Astrocyte (in vitro differentiated cells and primary cell): ENCODE measurements around the gene TNFRSF12A. TPM values are rescaled to one million over a fixed set of nuclear protein-coding genes. Genes with fewer than 3 reads are reported as not detected.
A peak's percentile ranks its signal among the peaks of the same experiment; 100 is the strongest.

ENCODE experiments used
- DNase-seq: peaks from one replicate; pipeline ENCODE4 v3.0.0-alpha.2; 2010; ENCODE audit warnings: low read depth
- FAIRE-seq: peaks from 2 replicates; lab custom pipeline; 2011; peaks lifted over from hg19 to GRCh38; lab: Jason Lieb, UNC
- H2AFZ ChIP-seq: 2 replicates; pipeline ENCODE4 v1.6.0; 2012; ENCODE audit warnings: low read depth, low read length, inconsistent platforms
- H3K27ac ChIP-seq: 2 replicates; pipeline ENCODE4 v1.5.1; 2011; ENCODE audit warnings: low read depth, low read length, inconsistent platforms
- H3K27me3 ChIP-seq: 2 replicates; pipeline ENCODE4 v1.6.0; 2011; ENCODE audit warnings: low read length, inconsistent platforms; ENCODE audit not compliant: insufficient read depth
- H3K36me3 ChIP-seq: 2 replicates; pipeline ENCODE4 v1.5.1; 2011; ENCODE audit warnings: low read length, inconsistent platforms; ENCODE audit not compliant: insufficient read depth
- H3K4me1 ChIP-seq: 2 replicates; pipeline ENCODE4 v1.5.1; 2011; ENCODE audit warnings: low read length, inconsistent platforms; ENCODE audit not compliant: insufficient read depth
- H3K4me2 ChIP-seq: 2 replicates; pipeline ENCODE4 v1.6.0; 2012; ENCODE audit warnings: low read length, inconsistent platforms
- H3K4me3 ChIP-seq: 2 replicates; pipeline ENCODE4 v1.5.1; 2011; ENCODE audit warnings: low read depth, mild to moderate bottlenecking, low read length, inconsistent platforms; ENCODE audit not compliant: insufficient read depth
- H3K79me2 ChIP-seq: 2 replicates; pipeline ENCODE4 v1.6.0; 2012; ENCODE audit warnings: mild to moderate bottlenecking, low read length, inconsistent platforms; ENCODE audit not compliant: insufficient read depth
- H3K9ac ChIP-seq: 2 replicates; pipeline ENCODE4 v1.6.0; 2012; ENCODE audit warnings: mild to moderate bottlenecking, low read length, inconsistent platforms
- H3K9me3 ChIP-seq: 2 replicates; pipeline ENCODE4 v1.5.1; 2012; ENCODE audit warnings: low read depth, mild to moderate bottlenecking, low read length, inconsistent platforms; ENCODE audit not compliant: insufficient read depth
- H4K20me1 ChIP-seq: 2 replicates; pipeline ENCODE4 v1.6.0; 2012; ENCODE audit warnings: low read length, inconsistent platforms; ENCODE audit not compliant: insufficient read depth
- H3K27ac Mint-ChIP-seq: one replicate; pipeline ENCODE4 v1.8.0; 2021; ENCODE audit warnings: mild to moderate bottlenecking, mixed read lengths; ENCODE audit not compliant: unreplicated experiment
- H3K27me3 Mint-ChIP-seq: one replicate; pipeline ENCODE4 v1.8.0; 2021; ENCODE audit warnings: low read depth, mixed read lengths; ENCODE audit not compliant: unreplicated experiment
- H3K36me3 Mint-ChIP-seq: one replicate; pipeline ENCODE4 v1.8.0; 2021; ENCODE audit warnings: low read depth, mixed read lengths; ENCODE audit not compliant: unreplicated experiment
- H3K4me1 Mint-ChIP-seq: one replicate; pipeline ENCODE4 v1.8.0; 2021; ENCODE audit warnings: low read depth, mixed read lengths; ENCODE audit not compliant: unreplicated experiment
- H3K4me3 Mint-ChIP-seq: one replicate; pipeline ENCODE4 v1.8.0; 2021; ENCODE audit warnings: mild to moderate bottlenecking, moderate library complexity, mixed read lengths; ENCODE audit not compliant: unreplicated experiment
- H3K9me3 Mint-ChIP-seq: one replicate; pipeline ENCODE4 v1.8.0; 2021; ENCODE audit warnings: mild to moderate bottlenecking, mixed read lengths; ENCODE audit not compliant: unreplicated experiment
- EZH2 ChIP-seq: IDR thresholded peaks from 2 replicates; pipeline ENCODE4 v1.6.1; 2012; ENCODE audit warnings: mild to moderate bottlenecking, low read length, inconsistent platforms; ENCODE audit not compliant: insufficient read depth
- total RNA-seq: library from RNA; stranded (reverse); gene quantifications from 2 replicates; pipeline ENCODE4 v1.2.1, GENCODE V29; 2021
- TF ChIP-seq, protein P1 (sequence below): IDR thresholded peaks from 2 replicates; pipeline ENCODE4 v1.5.1; 2011; ENCODE audit warnings: low read depth, mild to moderate bottlenecking, inconsistent platforms, low read length, moderate library complexity; ENCODE audit not compliant: insufficient read depth

The TNFRSF12A gene
- total RNA-seq, 1 donor from 2014 or later: 262 TPM

DNA sequence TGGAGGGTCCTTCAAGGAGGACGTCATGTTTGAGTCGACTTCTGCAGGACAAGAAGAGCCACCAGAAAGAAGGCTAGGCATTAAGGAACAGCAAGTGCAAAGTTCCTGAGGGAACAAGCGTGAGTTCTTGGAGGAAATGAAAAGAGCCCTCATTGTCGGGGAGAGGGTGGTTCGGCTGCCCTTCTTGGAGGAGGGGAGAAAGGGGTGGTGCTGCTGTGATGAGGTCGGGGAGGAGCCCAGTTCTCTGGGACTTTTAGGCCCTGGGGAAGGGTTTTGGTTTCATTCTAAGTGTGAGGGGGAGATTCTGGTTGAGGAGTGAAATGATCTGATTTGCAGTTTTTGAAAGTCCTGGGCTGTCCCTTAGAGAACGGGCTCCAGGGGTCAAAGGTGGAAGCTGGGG lies 12.5 kb downstream of the TNFRSF12A start:
- Histone ChIP-seq H3K79me2 (no peaks in the 10 kb centered on the region), H3K27ac (no peak overlapping the region), H3K9me3 (peaks cover 3% of the 10 kb centered on the region), H3K27me3 (peaks cover 66% of the 10 kb centered on the region), H4K20me1 (peaks cover 14% of the 10 kb centered on the region), H3K9ac (no peak overlapping the region), H3K4me3 (no peak overlapping the region), H3K4me1 (peaks cover 11% of the 10 kb centered on the region), H2AFZ (no peak overlapping the region), H3K36me3 (no peaks in the 10 kb centered on the region), H3K4me2 (no peak overlapping the region)
- TF ChIP-seq, protein P1, sequence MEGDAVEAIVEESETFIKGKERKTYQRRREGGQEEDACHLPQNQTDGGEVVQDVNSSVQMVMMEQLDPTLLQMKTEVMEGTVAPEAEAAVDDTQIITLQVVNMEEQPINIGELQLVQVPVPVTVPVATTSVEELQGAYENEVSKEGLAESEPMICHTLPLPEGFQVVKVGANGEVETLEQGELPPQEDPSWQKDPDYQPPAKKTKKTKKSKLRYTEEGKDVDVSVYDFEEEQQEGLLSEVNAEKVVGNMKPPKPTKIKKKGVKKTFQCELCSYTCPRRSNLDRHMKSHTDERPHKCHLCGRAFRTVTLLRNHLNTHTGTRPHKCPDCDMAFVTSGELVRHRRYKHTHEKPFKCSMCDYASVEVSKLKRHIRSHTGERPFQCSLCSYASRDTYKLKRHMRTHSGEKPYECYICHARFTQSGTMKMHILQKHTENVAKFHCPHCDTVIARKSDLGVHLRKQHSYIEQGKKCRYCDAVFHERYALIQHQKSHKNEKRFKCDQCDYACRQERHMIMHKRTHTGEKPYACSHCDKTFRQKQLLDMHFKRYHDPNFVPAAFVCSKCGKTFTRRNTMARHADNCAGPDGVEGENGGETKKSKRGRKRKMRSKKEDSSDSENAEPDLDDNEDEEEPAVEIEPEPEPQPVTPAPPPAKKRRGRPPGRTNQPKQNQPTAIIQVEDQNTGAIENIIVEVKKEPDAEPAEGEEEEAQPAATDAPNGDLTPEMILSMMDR: no peak
- no peak for TF ChIP-seq EZH2
- DNase-seq (no peak), FAIRE-seq (no peak)
- Mint-ChIP-seq H3K36me3 (peaks cover 4% of the 10 kb centered on the region), H3K4me1 (no peaks in the 10 kb centered on the region), H3K27me3 (peaks cover 27% of the 10 kb centered on the region), H3K27ac (no peak overlapping the region), H3K4me3 (no peak overlapping the region), H3K9me3 (peaks cover 3% of the 10 kb centered on the region)

DNA sequence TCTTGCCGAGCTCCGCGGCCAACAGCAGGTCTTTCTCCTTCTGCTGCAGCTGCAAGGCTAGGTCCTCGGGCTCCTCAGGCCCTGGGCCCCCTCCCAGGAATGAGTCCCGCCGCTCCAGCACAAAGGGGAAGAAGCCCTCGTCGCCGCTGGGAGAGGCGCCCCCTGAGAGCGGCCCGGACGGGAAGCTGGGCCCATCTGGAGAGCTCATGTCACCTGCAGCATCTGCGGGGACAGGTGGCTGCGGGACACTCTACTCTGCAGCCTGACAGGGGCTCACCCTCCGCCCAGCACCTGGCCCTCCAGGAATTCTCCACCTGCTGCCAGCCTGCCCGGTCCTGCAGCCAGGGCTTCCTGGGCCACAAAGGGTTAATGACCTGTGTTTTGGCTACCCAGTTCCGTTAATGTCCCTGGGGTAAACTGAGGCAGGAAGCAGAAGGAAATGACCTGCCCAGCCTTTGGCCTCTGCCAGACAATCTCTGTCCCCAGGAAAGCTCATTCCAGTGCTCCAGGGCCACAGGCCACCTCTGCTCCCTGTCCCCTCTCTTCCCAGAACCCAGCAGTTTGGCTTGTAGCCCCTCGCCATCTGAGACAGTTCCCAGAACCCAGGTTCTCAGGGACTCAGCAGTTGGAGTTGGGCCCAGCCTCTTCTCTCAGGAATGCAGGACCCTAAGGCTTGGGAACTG lies 15.3 kb downstream of the TNFRSF12A start:
- FAIRE-seq (no peak), DNase-seq (no peak)
- Mint-ChIP-seq H3K27ac (no peak overlapping the region), H3K27me3 (peaks cover 42% of the 10 kb centered on the region), H3K9me3 (peaks cover 3% of the 10 kb centered on the region), H3K4me3 (no peak overlapping the region), H3K4me1 (no peaks in the 10 kb centered on the region), H3K36me3 (no peaks in the 10 kb centered on the region)
- Histone ChIP-seq H3K27ac (no peak overlapping the region), H3K4me3 (no peak overlapping the region), H3K9ac (no peak overlapping the region), H4K20me1 (no peaks in the 10 kb centered on the region), H3K4me2 (no peak overlapping the region), H3K79me2 (no peaks in the 10 kb centered on the region), H2AFZ (no peak overlapping the region), H3K9me3 (no peaks in the 10 kb centered on the region), H3K36me3 (no peaks in the 10 kb centered on the region), H3K4me1 (no peaks in the 10 kb centered on the region), H3K27me3 (peaks cover 71% of the 10 kb centered on the region)
- TF ChIP-seq, protein P1: no peak
- no peak for TF ChIP-seq EZH2

DNA sequence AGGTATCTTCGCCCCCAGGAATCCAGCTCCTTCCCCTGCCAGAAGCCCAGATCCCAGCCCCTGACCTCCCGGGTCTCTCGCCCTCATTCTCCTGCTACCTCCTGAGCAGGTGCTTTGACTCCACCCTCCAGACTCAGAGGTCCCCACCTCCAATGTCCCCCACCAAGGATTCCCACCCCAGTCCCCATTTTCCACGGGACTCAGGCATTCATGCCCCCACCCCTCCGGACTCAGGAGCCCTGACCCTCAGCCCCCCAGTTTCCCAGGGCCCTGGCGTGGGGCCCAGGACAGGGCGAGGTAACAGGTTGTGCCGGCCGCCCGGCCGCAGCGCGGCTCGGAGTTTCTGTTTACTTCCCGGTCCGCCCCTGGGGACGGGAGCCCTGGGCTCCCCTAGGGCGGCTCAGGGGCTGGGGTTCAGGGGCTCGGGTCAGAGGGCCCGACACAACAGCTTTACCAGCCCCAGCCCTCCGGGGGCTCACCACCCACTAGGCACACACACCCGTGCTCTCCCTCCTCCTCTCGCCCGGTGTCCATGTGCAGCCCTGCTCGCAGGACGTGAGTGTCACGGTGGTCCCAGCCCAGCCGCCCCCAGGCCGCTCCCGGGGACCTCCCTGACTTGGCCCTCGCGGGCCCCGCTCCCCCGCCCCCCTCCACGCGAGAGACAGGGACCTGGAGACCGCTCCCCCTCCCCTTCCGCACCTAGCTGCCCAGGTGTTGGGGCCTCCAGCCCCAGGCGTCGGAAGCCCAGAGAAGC lies 16.0 kb downstream of the TNFRSF12A start:
- no peak for FAIRE-seq
- no peak overlapping the region for H3K4me2 ChIP-seq
- no peak overlapping the region for H3K4me3 ChIP-seq

More for the DNA sequence above, 16.0 kb downstream of the TNFRSF12A start:
- DNase-seq: no peak
- no peaks in the 10 kb centered on the region for H3K9me3 ChIP-seq
- no peak overlapping the region for H2AFZ ChIP-seq
- Mint-ChIP-seq H3K4me3 (no peak overlapping the region), H3K27ac (no peak overlapping the region), H3K27me3 (peaks cover 42% of the 10 kb centered on the region), H3K4me1 (no peaks in the 10 kb centered on the region), H3K9me3 (peaks cover 3% of the 10 kb centered on the region), H3K36me3 (no peaks in the 10 kb centered on the region)
- H3K27ac ChIP-seq: no peak overlapping the region
- no peaks in the 10 kb centered on the region for H3K4me1 ChIP-seq
- H3K79me2 ChIP-seq: no peaks in the 10 kb centered on the region
- H3K9ac ChIP-seq: no peak overlapping the region
- H4K20me1 ChIP-seq: no peaks in the 10 kb centered on the region
- peaks cover 71% of the 10 kb centered on the region for H3K27me3 ChIP-seq
- H3K36me3 ChIP-seq: no peaks in the 10 kb centered on the region
- TF ChIP-seq, protein P1: no peak
- TF ChIP-seq EZH2: peak; percentile 97
